ENCODE data around the gene KLHDC7A.

The KLHDC7A gene

DNA sequence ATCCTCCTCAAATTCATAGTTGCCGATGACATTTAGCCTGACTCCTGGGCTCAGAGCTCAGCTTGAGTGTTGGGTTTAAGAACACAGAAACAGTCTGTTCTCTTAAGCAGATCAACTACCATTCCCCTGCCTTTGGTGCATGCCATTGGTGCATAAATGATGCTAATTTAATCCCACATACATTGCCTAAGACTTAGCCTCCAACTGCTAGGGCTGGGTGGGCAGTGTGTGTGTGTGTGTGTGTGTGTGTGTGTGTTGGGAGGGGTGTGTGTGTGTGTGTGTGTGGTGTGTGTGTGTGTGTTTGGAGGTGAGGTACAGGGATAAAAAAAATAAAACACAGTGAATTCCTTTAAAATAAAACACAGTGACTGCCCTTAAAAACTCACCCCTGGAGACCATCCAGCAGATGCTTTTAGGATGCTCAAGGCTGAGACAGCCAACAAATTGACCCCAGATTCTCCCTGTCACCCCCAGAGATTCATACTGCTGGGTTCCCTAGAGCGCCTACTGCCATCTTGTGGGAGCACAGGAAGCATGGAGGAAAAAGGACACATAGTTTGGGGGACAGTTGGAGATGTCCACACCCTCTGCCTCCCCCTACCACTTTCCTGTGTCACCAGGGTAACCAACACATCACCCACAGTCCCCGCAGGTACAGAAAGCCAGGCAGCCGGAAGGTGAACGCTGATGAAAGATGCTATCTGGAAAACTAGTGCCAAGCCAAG is 30.6 kb downstream of the KLHDC7A start:
- DNase-seq, result no peak

DNA sequence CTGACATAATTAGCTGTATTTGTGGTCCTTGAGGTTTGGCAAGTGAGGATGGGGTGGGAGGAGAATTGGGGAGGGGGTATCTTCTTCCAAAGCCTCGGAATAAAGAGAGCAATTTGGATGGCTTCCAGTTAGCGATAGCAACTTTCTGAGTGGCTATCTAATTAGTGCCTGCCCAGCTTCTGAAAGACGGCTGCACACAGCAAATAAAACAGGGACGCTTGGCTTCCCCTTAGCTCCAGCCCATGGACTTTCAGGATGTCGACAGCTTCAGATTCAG is 31.1 kb downstream of the KLHDC7A start:
- DNase-seq, result no peak

GRCh38 chr1:18512883-18513282 is 32.2 kb downstream of the KLHDC7A start:
- no peak for DNase-seq

DNA sequence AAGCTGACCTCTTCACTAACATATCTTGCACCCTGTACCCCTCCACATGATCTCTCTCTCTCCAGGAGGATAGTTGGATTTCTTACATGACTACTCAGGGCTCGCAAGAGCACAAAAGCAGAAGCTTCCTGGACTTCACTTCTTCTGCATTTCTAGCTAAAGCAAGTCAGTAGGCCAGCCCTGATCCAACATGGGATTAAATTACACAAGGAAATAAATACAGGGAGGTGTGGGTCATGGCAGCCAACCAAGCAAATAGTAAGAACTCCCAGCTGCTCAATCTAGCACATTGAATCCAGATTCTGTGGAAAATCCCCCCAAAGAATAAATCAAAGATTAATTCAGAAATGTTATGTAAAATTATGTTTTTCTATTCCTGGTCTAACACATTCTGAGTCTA is 33.3 kb downstream of the KLHDC7A start:
- DNase-seq, result no peak

GRCh38 chr1:18515120-18515667 is 34.5 kb downstream of the KLHDC7A start:
- DNase-seq, result no peak

GRCh38 chr1:18516473-18516872 is 35.7 kb downstream of the KLHDC7A start:
- DNase-seq, result no peak

- DNase-seq, result no peak
Measured at GRCh38 chr1:18526436-18527275, 45.9 kb downstream of the KLHDC7A start.

- no peak for DNase-seq
Measured at GRCh38 chr1:18527514-18527913, 46.8 kb downstream of the KLHDC7A start.

GRCh38 chr1:18527921-18528320 is 47.2 kb downstream of the KLHDC7A start:
- DNase-seq, result no peak

GRCh38 chr1:18528616-18529015 is 47.9 kb downstream of the KLHDC7A start:
- no peak for DNase-seq

- no peak for DNase-seq
Measured at GRCh38 chr1:18529714-18530113, 49.0 kb downstream of the KLHDC7A start.

DNA sequence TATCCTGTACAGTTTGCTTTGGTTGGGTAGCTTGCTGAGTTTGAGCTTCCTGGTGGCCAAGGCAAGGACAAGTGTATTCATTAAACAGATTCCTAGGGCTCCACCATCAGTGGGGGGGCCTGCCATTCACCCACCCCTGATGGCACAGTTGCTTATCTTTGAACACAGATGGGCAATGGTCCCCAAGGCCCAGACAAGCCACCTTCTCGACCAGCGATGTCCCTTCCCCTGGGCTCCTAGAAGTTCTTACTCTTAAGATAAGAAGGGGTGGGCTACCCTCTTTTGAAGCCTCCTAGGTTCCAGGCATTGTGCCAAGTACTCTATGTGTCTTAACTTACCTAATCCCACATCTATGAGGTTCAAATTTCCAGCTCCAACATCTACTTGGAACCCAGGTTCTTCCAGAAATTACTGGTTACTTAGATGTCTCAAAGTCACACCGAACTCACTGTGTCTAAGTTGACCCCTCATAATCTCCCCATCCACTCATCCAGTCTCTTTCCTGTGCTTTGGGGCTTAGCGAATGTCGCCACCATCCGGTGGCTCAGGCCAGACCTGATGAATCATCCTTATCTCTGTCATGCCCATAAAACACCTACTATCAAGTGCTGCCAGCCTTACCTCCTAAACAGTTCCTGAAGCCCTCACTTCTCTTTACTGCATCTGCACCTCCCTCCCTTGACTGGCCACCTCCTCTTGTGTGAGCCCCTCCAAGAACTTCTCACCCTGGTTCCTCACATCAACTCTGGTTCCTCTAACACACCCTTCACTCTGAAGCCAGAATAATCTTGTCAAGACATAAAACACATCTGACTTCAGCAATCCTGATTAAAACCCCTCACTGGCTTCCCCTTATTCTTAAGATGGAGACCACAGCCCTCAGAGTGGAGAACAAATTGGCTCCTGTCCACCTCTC is 50.1 kb downstream of the KLHDC7A start:
- no peak for DNase-seq

GRCh38 chr1:18531503-18531845 is 50.7 kb downstream of the KLHDC7A start:
- no peak for DNase-seq

DNA sequence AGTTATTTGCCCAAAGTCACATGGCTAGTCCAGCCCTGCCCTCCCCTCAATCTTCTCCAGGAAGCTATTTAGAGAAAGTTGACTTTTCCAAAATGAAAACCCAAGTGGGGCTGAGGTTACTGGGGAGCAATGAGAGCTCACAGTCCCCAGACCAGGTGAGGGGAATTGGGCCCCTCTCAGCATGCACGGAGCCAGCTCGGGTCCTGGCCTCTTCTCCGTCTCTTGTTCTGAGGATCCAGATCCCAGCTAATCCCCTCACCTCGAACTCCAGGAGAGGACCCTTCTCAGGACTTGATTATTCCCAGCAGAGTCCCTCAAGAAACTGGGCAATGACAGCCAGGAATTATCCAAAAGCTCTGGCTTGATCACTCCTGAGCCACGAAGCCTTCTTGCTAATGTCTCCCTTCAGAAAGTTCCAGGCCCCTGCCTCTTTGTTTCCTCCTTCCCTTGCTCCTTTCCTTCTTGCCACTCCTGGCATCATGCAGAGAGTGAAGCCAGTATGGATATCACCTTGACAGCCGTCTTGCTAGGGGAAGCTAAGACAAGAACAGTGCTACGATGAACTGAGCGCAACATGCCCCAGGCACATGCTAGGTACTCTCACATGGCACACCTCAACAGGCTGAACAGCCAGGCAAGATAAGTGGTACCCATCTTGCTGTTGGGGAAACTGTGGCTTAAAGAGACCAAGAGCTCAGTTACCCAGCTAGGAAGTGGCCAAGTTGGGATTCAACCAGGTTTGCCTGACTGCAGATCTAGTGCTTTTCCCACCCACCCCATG is 51.9 kb downstream of the KLHDC7A start:
- no peak for DNase-seq

DNA sequence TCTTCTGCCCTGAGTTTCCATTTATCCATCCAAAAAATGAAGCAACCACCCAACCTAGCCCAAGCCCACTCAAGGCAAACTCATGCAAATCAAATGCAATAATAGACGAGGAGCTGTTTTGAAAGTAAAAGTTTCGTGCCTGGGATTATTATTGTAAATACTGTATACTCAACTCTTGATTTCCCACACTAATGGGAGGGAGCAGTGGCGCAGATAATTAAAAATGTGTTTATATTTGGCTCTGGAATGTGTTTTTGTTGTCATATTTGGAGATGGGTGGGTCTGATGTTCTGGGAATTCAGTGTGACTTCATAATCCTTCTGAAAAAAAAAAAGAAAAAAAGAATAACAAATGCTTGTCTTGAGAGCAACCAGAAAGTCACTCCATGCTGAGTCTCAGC is 52.5 kb downstream of the KLHDC7A start:
- no peak for DNase-seq

- DNase-seq, result no peak
Measured at GRCh38 chr1:18534810-18535205, 54.1 kb downstream of the KLHDC7A start.
